Vagina (tissue), 2 donors: Measurements from ENCODE around the gene BRIP1. TPM values are rescaled to one million over a fixed set of nuclear protein-coding genes. Genes with fewer than 3 reads are reported as not detected.
"Not testable (repeated sequence)": the region's sequence is repeated elsewhere in the genome, so short reads cannot be mapped to it uniquely, and the experiment has no call there.

Source experiments
- DNase-seq, 2 donors: peaks; one replicate each; pipeline ENCODE4 v3.0.0-alpha.2; 2017; ENCODE audit errors: extremely low spot score in 2 of 2
- H3K27ac ChIP-seq: fragments of 200-600 bp; sonication (generic); one replicate; pipeline ENCODE4 v1.5.1; 2019
- H3K27me3 ChIP-seq: fragments of 200-600 bp; sonication (generic); one replicate; pipeline ENCODE4 v1.5.1; 2019
- H3K36me3 ChIP-seq, 2 donors: fragments of 200-600 bp; sonication (generic); one replicate each; pipeline ENCODE4 v1.5.1; 2017 to 2019
- H3K4me1 ChIP-seq: fragments of 200-600 bp; sonication (generic); one replicate; pipeline ENCODE4 v1.5.1; 2019
- H3K4me3 ChIP-seq, 2 donors: fragments of 200-600 bp; sonication (generic); 1 replicate in 1 of 2; 2 replicates in 1 of 2; pipeline ENCODE4 v1.5.1; 2016 to 2019
- H3K9me3 ChIP-seq: fragments of 200-600 bp; sonication (generic); one replicate; pipeline ENCODE4 v1.5.1; 2019
- CTCF ChIP-seq, 3 experiments: fragments of 450-650 bp in 2 of 3; fragments of 200-600 bp in 1 of 3; sonication (generic) in 1 of 3; IDR thresholded peaks; one replicate each; pipeline ENCODE4 v1.5.1; 2017 to 2019; ENCODE audit warnings: antibody characterized with exemption in 3 of 3, mild to moderate bottlenecking in 2 of 3, moderate library complexity in 2 of 3
- POLR2A ChIP-seq, 2 donors: fragments of 450-650 bp; IDR thresholded peaks; one replicate each; pipeline ENCODE4 v1.6.1; 2017; ENCODE audit warnings: antibody characterized with exemption in 2 of 2, mild to moderate bottlenecking in 2 of 2, moderate library complexity in 2 of 2
- POLR2AphosphoS5 ChIP-seq, 2 donors: sonication (generic); formaldehyde crosslinking; IDR thresholded peaks; one replicate each; pipeline ENCODE4 v1.9.0; 2017; ENCODE audit warnings: antibody characterized with exemption in 2 of 2, mild to moderate bottlenecking in 2 of 2, low read depth in 1 of 2; ENCODE audit not compliant: insufficient read depth in 1 of 2
- intact Hi-C: fragments of 100-400 bp; cut with DNase I; formaldehyde crosslinking; loops from one replicate; pipeline ENCODE4 v1.15.1; 2023
- total RNA-seq: library from RNA; depleted of rRNA; stranded (reverse); fragments of >200 nt; gene quantifications from one replicate; pipeline ENCODE4 v1.2.3, GENCODE V29; 2016

The BRIP1 gene
- total RNA-seq, 1 donor from 2014 or later, result 0.98 TPM

- H3K36me3 ChIP-seq, result peaks cover 0 to 48% of the 10 kb centered on the region in 2 donors
- DNase-seq, result no peak
- intact Hi-C loops, result no loop called here
- TF ChIP-seq POLR2A (IDR thresholded peaks at IDR 0.05) (no peak), CTCF (IDR thresholded peaks at IDR 0.05) (no peak), POLR2AphosphoS5 (IDR thresholded peaks at IDR 0.05; ENCODE audit: insufficient read depth in 1 of 2, low read depth in 1 of 2) (no peak)
- no peaks in the 10 kb centered on the region for H3K9me3 ChIP-seq
- no peak overlapping the region for H3K27ac ChIP-seq
- no peak overlapping the region for H3K4me3 ChIP-seq
- no peaks in the 10 kb centered on the region for H3K27me3 ChIP-seq
- H3K4me1 ChIP-seq, result no peaks in the 10 kb centered on the region
Measured at GRCh38 chr17:61897548-61898180, 34.3 kb upstream of the BRIP1 start.

GRCh38 chr17:61895391-61895790 lies 32.1 kb upstream of the BRIP1 start:
- Histone ChIP-seq H3K4me1 (no peaks in the 10 kb centered on the region), H3K36me3 (peaks cover 0 to 53% of the 10 kb centered on the region in 2 donors), H3K9me3 (no peaks in the 10 kb centered on the region), H3K4me3 (no peak overlapping the region), H3K27ac (no peak overlapping the region), H3K27me3 (no peaks in the 10 kb centered on the region)
- TF ChIP-seq POLR2A (IDR thresholded peaks at IDR 0.05), result no peak
- TF ChIP-seq CTCF (IDR thresholded peaks at IDR 0.05), result no peak
- TF ChIP-seq POLR2AphosphoS5 (IDR thresholded peaks at IDR 0.05; ENCODE audit: insufficient read depth in 1 of 2, low read depth in 1 of 2), result no peak
- no peak for DNase-seq
- intact Hi-C loops, result no loop called here

- H3K27ac ChIP-seq, H3K27me3 ChIP-seq, H3K4me3 ChIP-seq, H3K9me3 ChIP-seq, H3K4me1 ChIP-seq, DNase-seq, intact Hi-C loops: not testable (repeated sequence)
- H3K36me3 ChIP-seq, result peaks cover 0 to 51% of the 10 kb centered on the region in 2 donors
Measured at GRCh38 chr17:61894310-61894709, 31.0 kb upstream of the BRIP1 start.

GRCh38 chr17:61887733-61888132 lies 24.4 kb upstream of the BRIP1 start:
- DNase-seq, H3K27me3 ChIP-seq, H3K4me3 ChIP-seq, H3K27ac ChIP-seq, intact Hi-C loops, H3K9me3 ChIP-seq, H3K4me1 ChIP-seq: not testable (repeated sequence)
- H3K36me3 ChIP-seq, result peaks cover 0 to 59% of the 10 kb centered on the region in 2 donors

GRCh38 chr17:61885865-61886264 lies 22.5 kb upstream of the BRIP1 start:
- H3K4me3 ChIP-seq, H3K27ac ChIP-seq, intact Hi-C loops, DNase-seq, H3K9me3 ChIP-seq, H3K27me3 ChIP-seq, H3K4me1 ChIP-seq: not testable (repeated sequence)
- peaks cover 0 to 42% of the 10 kb centered on the region in 2 donors for H3K36me3 ChIP-seq

- Histone ChIP-seq H3K4me1 (no peaks in the 10 kb centered on the region), H3K36me3 (peaks cover 0 to 40% of the 10 kb centered on the region in 2 donors), H3K9me3 (no peaks in the 10 kb centered on the region), H3K27me3 (no peaks in the 10 kb centered on the region), H3K27ac (no peak overlapping the region), H3K4me3 (no peak overlapping the region)
- TF ChIP-seq CTCF (IDR thresholded peaks at IDR 0.05), result no peak
- TF ChIP-seq POLR2AphosphoS5 (IDR thresholded peaks at IDR 0.05; ENCODE audit: insufficient read depth in 1 of 2, low read depth in 1 of 2), result no peak
- TF ChIP-seq POLR2A (IDR thresholded peaks at IDR 0.05), result no peak
- DNase-seq, result no peak
- intact Hi-C loops, result no loop called here
Measured at GRCh38 chr17:61884864-61885263, 21.5 kb upstream of the BRIP1 start.
